ENCODE data around the gene PPP2R5C. TPM values are rescaled to one million over a fixed set of nuclear protein-coding genes. Genes with fewer than 3 reads are reported as not detected.

The PPP2R5C gene
- polyA plus RNA-seq, 3 donors: 61.9 to 72.5 (median 64.0) TPM

DNA sequence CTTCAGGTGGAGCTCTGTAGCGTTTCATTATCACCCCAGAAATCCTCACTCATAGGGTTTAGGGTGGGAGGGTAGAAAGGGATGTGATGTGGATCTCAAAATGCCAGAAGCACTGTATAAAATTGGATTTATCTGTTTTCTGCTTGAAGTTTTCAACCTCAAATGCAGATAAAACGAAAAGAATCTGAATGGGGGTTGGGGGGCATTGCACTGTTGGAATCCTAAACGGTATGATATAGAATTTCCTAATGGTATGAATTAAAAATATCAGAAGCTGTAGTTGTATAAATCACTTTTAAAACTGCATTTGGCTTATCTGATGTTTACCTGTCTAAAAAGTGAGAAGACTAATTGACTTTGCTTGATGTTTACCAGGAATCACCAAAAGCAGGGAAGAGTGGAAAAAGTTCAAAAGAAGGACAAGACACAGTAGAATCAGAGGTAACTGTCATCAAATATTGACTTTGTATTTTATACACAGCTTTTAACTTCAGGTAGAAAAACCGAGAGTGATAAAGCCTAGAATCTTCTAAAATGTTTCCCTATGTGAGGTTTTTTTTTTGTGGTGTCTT is 1.1 kb downstream of the PPP2R5C start:
- H3K4me2 ChIP-seq (replicated peaks; ENCODE audit: extremely low read depth, low read length, poor library complexity, severe bottlenecking): peak overlapping the region; percentile 90
- no peak for DNase-seq
- peak overlapping the region; percentile 42 to 81 (median 50) for H3K4me3 ChIP-seq (replicated peaks in 1 of 3; ENCODE audit: low read depth in 2 of 3, low read length in 3 of 3)
- H3K9ac ChIP-seq (ENCODE audit: insufficient read depth, low read length, poor library complexity, severe bottlenecking): peak overlapping the region; percentile 74
- intact Hi-C loops (cut with micrococcal nuclease): loop anchor here (10.0 kb wide), 1 partner anchor 182 kb away; no protein-coding TSS in a partner anchor
- H3K9me3 ChIP-seq (replicated peaks in 1 of 2; ENCODE audit: control insufficient read depth in 1 of 2, insufficient read depth in 1 of 2, low read length in 2 of 2): no peaks in the 10 kb centered on the region
- Mint-ChIP-seq H3K4me1 (peaks cover 17% of the 10 kb centered on the region), H3K27me3 (ENCODE audit: low read depth in 3 of 3) (peaks cover 40 to 59% (median 49%) of the 10 kb centered on the region in 3 donors), H3K4me3 (peak overlapping the region; percentile 90 to 92), H3K36me3 (peaks cover 39% of the 10 kb centered on the region in 2 donors), H3K9me3 (peaks cover 0 to 25% (median 2%) of the 10 kb centered on the region in 7 donors), H3K27ac (peak overlapping the region in 6 of 7 donors; percentile 35 to 89 (median 80))
- H4K20me1 ChIP-seq (ENCODE audit: insufficient read depth, low read length): peaks cover 8% of the 10 kb centered on the region
- peaks cover 0 to 5% of the 10 kb centered on the region in 2 donors for H3K36me3 ChIP-seq (replicated peaks in 1 of 2; ENCODE audit: control insufficient read depth in 1 of 2, insufficient read depth in 2 of 2, low read length in 2 of 2)
- H3K27me3 ChIP-seq (ENCODE audit: control insufficient read depth in 2 of 2, insufficient read depth in 2 of 2, low read length in 2 of 2): peaks cover 16 to 62% of the 10 kb centered on the region in 2 donors
- H3K4me1 ChIP-seq (ENCODE audit: control insufficient read depth in 1 of 2, insufficient read depth in 2 of 2, low read length in 2 of 2): peaks cover 11 to 18% of the 10 kb centered on the region in 2 donors
- H3K27ac ChIP-seq (ENCODE audit: low read depth in 1 of 2, low read length in 2 of 2): peak overlapping the region in 1 of 2 donors; percentile 53
- TF ChIP-seq, protein P1, sequence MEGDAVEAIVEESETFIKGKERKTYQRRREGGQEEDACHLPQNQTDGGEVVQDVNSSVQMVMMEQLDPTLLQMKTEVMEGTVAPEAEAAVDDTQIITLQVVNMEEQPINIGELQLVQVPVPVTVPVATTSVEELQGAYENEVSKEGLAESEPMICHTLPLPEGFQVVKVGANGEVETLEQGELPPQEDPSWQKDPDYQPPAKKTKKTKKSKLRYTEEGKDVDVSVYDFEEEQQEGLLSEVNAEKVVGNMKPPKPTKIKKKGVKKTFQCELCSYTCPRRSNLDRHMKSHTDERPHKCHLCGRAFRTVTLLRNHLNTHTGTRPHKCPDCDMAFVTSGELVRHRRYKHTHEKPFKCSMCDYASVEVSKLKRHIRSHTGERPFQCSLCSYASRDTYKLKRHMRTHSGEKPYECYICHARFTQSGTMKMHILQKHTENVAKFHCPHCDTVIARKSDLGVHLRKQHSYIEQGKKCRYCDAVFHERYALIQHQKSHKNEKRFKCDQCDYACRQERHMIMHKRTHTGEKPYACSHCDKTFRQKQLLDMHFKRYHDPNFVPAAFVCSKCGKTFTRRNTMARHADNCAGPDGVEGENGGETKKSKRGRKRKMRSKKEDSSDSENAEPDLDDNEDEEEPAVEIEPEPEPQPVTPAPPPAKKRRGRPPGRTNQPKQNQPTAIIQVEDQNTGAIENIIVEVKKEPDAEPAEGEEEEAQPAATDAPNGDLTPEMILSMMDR (IDR thresholded peaks at IDR 0.05): no peak
- peak overlapping the region; percentile 71 for H2AFZ ChIP-seq (ENCODE audit: insufficient read depth, low read depth, low read length, poor library complexity, severe bottlenecking)
- no CpG with 5 or more reads among the region's 4 CpGs for WGBS (ENCODE audit: insufficient coverage)
- no peaks in the 10 kb centered on the region for H3K79me2 ChIP-seq (ENCODE audit: insufficient read depth, low read length)

DNA sequence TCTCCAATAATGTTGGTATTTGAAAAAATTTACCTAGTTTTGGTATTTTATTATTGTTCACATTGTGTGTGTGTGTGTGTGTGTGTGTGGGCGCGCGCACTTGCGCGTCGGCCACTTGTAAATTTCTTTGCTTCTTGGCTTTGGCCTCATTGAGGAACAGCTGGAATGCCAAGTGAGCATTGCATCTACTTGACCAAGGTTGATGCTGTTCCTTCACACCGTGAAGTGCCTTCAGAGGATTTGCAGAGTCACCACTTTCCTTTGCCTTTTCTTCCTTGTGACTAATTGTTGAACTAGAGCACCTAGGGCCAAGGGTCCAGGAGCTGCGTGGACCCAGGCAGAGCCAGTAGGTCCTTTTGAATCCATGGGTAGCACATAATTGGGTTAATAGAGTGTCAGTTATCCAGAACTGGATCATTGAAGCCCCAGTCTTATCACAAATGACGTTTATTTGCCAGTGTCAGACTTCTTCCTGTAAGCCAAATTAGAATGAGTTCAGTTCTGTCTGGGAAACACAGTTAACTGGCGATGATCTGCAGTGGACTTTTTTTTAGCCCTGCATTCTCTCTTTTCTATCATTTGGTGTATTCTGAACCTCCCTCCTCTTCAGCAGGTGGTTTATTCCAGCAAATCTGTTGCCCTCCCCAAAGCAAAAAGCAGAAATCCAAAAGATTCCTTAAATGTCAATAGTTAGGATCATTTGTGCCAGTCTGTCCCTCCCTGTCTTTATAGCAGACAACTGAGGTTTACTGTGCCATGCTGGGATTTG is 2.6 kb downstream of the PPP2R5C start:
- DNase-seq: no peak
- peaks cover 0 to 5% of the 10 kb centered on the region in 2 donors for H3K36me3 ChIP-seq (replicated peaks in 1 of 2; ENCODE audit: control insufficient read depth in 1 of 2, insufficient read depth in 2 of 2, low read length in 2 of 2)
- peaks cover 16 to 55% of the 10 kb centered on the region in 2 donors for H3K27me3 ChIP-seq (ENCODE audit: control insufficient read depth in 2 of 2, insufficient read depth in 2 of 2, low read length in 2 of 2)
- Mint-ChIP-seq H3K4me1 (peaks cover 17% of the 10 kb centered on the region), H3K4me3 (peak overlapping the region in 1 of 2 donors; percentile 92), H3K27me3 (ENCODE audit: low read depth in 3 of 3) (peaks cover 32 to 58% (median 50%) of the 10 kb centered on the region in 3 donors), H3K27ac (peak overlapping the region in 1 of 7 donors; percentile 49), H3K36me3 (peaks cover 39% of the 10 kb centered on the region in 2 donors), H3K9me3 (peaks cover 0 to 26% (median 2%) of the 10 kb centered on the region in 7 donors)
- no peak overlapping the region for H3K27ac ChIP-seq (ENCODE audit: low read depth in 1 of 2, low read length in 2 of 2)
- TF ChIP-seq, protein P1 (IDR thresholded peaks at IDR 0.05): no peak
- H3K4me2 ChIP-seq (replicated peaks; ENCODE audit: extremely low read depth, low read length, poor library complexity, severe bottlenecking): no peak overlapping the region
- intact Hi-C loops (cut with micrococcal nuclease): loop anchor here (10.0 kb wide), 1 partner anchor 181 kb away; no protein-coding TSS in a partner anchor
- no peaks in the 10 kb centered on the region for H3K79me2 ChIP-seq (ENCODE audit: insufficient read depth, low read length)
- H3K4me3 ChIP-seq (replicated peaks in 1 of 3; ENCODE audit: low read depth in 2 of 3, low read length in 3 of 3): no peak overlapping the region
- H3K4me1 ChIP-seq (ENCODE audit: control insufficient read depth in 1 of 2, insufficient read depth in 2 of 2, low read length in 2 of 2): peaks cover 11 to 18% of the 10 kb centered on the region in 2 donors
- no peaks in the 10 kb centered on the region for H3K9me3 ChIP-seq (replicated peaks in 1 of 2; ENCODE audit: control insufficient read depth in 1 of 2, insufficient read depth in 1 of 2, low read length in 2 of 2)
- peaks cover 8% of the 10 kb centered on the region for H4K20me1 ChIP-seq (ENCODE audit: insufficient read depth, low read length)
- no peak overlapping the region for H3K9ac ChIP-seq (ENCODE audit: insufficient read depth, low read length, poor library complexity, severe bottlenecking)
- WGBS (ENCODE audit: insufficient coverage): 94% methylated on average over 10 of the region's 10 CpGs
- H2AFZ ChIP-seq (ENCODE audit: insufficient read depth, low read depth, low read length, poor library complexity, severe bottlenecking): no peak overlapping the region

Data from CD14-positive monocyte (primary cell).